ENCODE data around the gene BUD23. TPM values are rescaled to one million over a fixed set of nuclear protein-coding genes. Genes with fewer than 3 reads are reported as not detected.

BUD23 gene
- total RNA-seq, 1 experiment from 2014 or later, result 168 TPM

DNA sequence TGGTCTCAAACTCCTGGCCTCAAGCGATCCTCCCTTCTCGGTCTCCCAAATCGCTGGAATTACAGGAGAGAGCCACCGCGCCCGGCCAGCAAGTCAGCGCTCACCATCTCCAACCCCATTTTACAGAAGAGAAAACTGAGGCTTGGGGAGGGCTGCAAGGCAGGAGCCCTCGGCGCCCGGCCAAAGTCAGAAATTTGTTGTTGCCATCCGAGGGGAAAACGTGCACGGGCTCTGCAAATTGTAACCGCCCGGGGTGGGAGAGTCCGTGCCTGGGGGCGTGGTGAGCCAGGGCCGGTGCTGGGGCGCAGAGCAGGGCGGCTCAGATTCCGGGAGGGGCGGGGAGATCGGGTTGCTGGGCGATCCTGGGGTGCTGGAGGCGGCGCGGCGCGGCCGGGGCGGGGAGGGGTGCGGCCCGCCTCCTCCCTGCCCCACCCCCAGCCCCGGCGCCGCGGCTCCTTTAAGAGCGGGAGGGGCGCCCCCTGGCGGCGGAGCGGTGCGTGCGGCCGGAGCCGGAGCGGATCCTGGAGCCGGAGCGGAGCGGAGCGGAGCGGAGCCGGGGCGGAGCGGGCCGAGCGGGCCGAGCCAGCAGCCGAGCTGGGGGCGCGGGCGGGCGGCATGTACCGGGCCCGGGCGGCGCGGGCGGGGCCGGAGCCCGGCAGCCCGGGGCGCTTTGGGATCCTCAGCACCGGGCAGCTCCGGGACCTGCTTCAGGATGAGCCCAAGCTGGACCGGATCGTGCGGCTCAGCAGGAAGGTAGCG is 15.9 kb upstream of the BUD23 start, which contains the start of gene VPS37D:
TSS of gene VPS37D (plus strand) at position 488 of the 759 bp plus-strand sequence. CDS start at position 616, 128 bp downstream.
- ChIA-PET RAD21 (ENCODE audit: low non-redundant PET in 1 of 2, low total read pairs in 2 of 2, uncharacterized antibody in 2 of 2, unreplicated experiment in 2 of 2) (interaction anchor here in 1 of 2 experiments (0.6 to 1.0 kb wide), 2 partner anchors 58 to 61 kb away, joined by 3 read pairs; no protein-coding TSS in a partner anchor), POLR2A (interaction anchor here (1.9 kb wide), 1 partner anchor 43 kb away, joined by 4 read pairs; the partner anchor contains the start of gene MLXIPL), CTCF (interaction anchor here (1.2 to 2.2 kb wide), 3 partner anchors 15 to 61 kb away, joined by 3 to 8 read pairs (median 3); no protein-coding TSS in a partner anchor)
- Histone ChIP-seq H3K36me3 (ENCODE audit: control insufficient read depth in 1 of 2, insufficient read depth in 2 of 2, low read length in 2 of 2) (peaks cover 0 to 5% of the 10 kb centered on the region in 2 experiments; a peak in 1 of 4 replicates), H3K9ac (ENCODE audit: low read length) (peak within 1 kb of the TSS; percentile 72), H3K9me2 (ENCODE audit: insufficient read depth) (no peaks in the 10 kb centered on the region), H3K4me2 (ENCODE audit: low read length) (peak within 1 kb of the TSS; percentile 95), H3K27ac (ENCODE audit: low read depth, low read length) (peak within 1 kb of the TSS; percentile 66; the same call in 1 of the 2 replicates), H2AFZ (ENCODE audit: low read depth, low read length, poor library complexity, severe bottlenecking) (peak within 1 kb of the TSS; percentile 89), H4K20me1 (ENCODE audit: insufficient read depth) (no peaks in the 10 kb centered on the region), H3K79me2 (ENCODE audit: insufficient read depth, low read length) (no peaks in the 10 kb centered on the region), H3K4me1 (ENCODE audit: control insufficient read depth in 1 of 2, insufficient read depth in 2 of 2, low read length in 2 of 2) (peaks cover 33 to 46% of the 10 kb centered on the region in 2 experiments), H3K9me3 (ENCODE audit: control insufficient read depth in 1 of 2, insufficient read depth in 1 of 2, low read depth in 1 of 2, low read length in 2 of 2) (peaks cover 0 to 6% of the 10 kb centered on the region in 2 experiments; a peak in 1 of 4 replicates), H3K27me3 (ENCODE audit: insufficient read depth, low read length) (no peaks in the 10 kb centered on the region), H3K4me3 (replicated peaks in 1 of 2; ENCODE audit: low read depth in 1 of 2, low read length in 2 of 2) (peak within 1 kb of the TSS; percentile 68 to 69)
- DNase-seq (ENCODE audit: low read depth, low spot score), result peak; percentile 67
- peak; percentile 85 for ATAC-seq
- BruUV-seq (replicated peaks), result no TSS peak
- intact Hi-C loops (cut with micrococcal nuclease), result loop anchor here (2.0 to 10.0 kb wide), 2 partner anchors 43 to 57 kb away; partner anchors contain the start of gene MLXIPL
- no peak for TF ChIP-seq FOSL1 (IDR thresholded peaks at IDR 0.05; ENCODE audit: low read depth)
- no peak for TF ChIP-seq ELF1 (IDR thresholded peaks at IDR 0.05; ENCODE audit: borderline replicate concordance, low read depth)
- peak; percentile 59 for TF ChIP-seq SP1 (IDR thresholded peaks at IDR 0.05; ENCODE audit: low read depth)
- no peak for TF ChIP-seq EZH2phosphoT487 (IDR thresholded peaks at IDR 0.05; ENCODE audit: borderline replicate concordance)
- no peak for TF ChIP-seq SIN3A (IDR thresholded peaks at IDR 0.05; ENCODE audit: low read depth)
- TF ChIP-seq CBX3 (IDR thresholded peaks at IDR 0.05; ENCODE audit: low read depth), result peak; percentile 63; the same call in 1 of the 2 replicates
- TF ChIP-seq SRF (IDR thresholded peaks at IDR 0.05; ENCODE audit: low read depth), result no peak
- no peak for TF ChIP-seq CEBPB (IDR thresholded peaks at IDR 0.05; ENCODE audit: low read depth)
- TF ChIP-seq EGR1 (IDR thresholded peaks at IDR 0.05; ENCODE audit: low read depth), result no peak
- TF ChIP-seq POLR2A (IDR thresholded peaks at IDR 0.05; ENCODE audit: borderline replicate concordance, extremely low read depth, insufficient read depth, insufficient read length), result no peak
- no peak; the same call in 1 of the 2 replicates for TF ChIP-seq ZFX (IDR thresholded peaks at IDR 0.05)
- no peak for TF ChIP-seq JUND (IDR thresholded peaks at IDR 0.05)
- no peak for TF ChIP-seq EZH2 (IDR thresholded peaks at IDR 0.05)
- TF ChIP-seq MAX (IDR thresholded peaks at IDR 0.05), result peak; percentile 71
- TF ChIP-seq POLR2AphosphoS5 (IDR thresholded peaks at IDR 0.05; ENCODE audit: low read depth, low read length), result peak; percentile 72
- TF ChIP-seq RAD21 (IDR thresholded peaks at IDR 0.05; ENCODE audit: low read depth), result peak; percentile 72
- no peak for TF ChIP-seq REST (IDR thresholded peaks at IDR 0.05; ENCODE audit: low read depth)
- no peak for TF ChIP-seq ZBTB33 (IDR thresholded peaks at IDR 0.05; ENCODE audit: extremely low read depth, insufficient replicate concordance, low read length)
- peak; percentile 70 for TF ChIP-seq YY1 (IDR thresholded peaks at IDR 0.05; ENCODE audit: extremely low read depth, insufficient replicate concordance, low read depth, low read length)
